H9 (cell line): ENCODE measurements around the gene CDH13. TPM values are rescaled to one million over a fixed set of nuclear protein-coding genes. Genes with fewer than 3 reads are reported as not detected.

Experiments used
- DNase-seq: peaks from one replicate; pipeline ENCODE4 v3.0.0-alpha.2; 2017
- H2AFZ ChIP-seq: one replicate; pipeline ENCODE4 v1.6.1; 2013; ENCODE audit warnings: mild to moderate bottlenecking, low read length, control low read depth, moderate library complexity
- H2AK5ac ChIP-seq: 2 replicates; pipeline ENCODE4 v1.6.1; 2013; ENCODE audit warnings: low read length, control low read depth, mixed read lengths; ENCODE audit not compliant: insufficient read length
- H2BK120ac ChIP-seq: one replicate; pipeline ENCODE4 v1.6.1; 2013; ENCODE audit warnings: low read depth, mild to moderate bottlenecking, low read length, control low read depth, inconsistent platforms; ENCODE audit not compliant: poor library complexity, severe bottlenecking
- H2BK12ac ChIP-seq: 2 replicates; pipeline ENCODE4 v1.6.1; 2013; ENCODE audit warnings: low read length, control low read depth, mixed read lengths, low read depth; ENCODE audit not compliant: insufficient read length
- H2BK15ac ChIP-seq: 2 replicates; pipeline ENCODE4 v1.6.1; 2013; ENCODE audit warnings: low read depth, low read length, control low read depth
- H2BK20ac ChIP-seq: one replicate; pipeline ENCODE4 v1.6.1; 2013; ENCODE audit warnings: low read depth, mild to moderate bottlenecking, low read length, control low read depth, inconsistent platforms; ENCODE audit not compliant: poor library complexity, severe bottlenecking
- H2BK5ac ChIP-seq: 2 replicates; pipeline ENCODE4 v1.6.1; 2013; ENCODE audit warnings: low read length, control low read depth, mixed read lengths; ENCODE audit not compliant: insufficient read length
- H3K14ac ChIP-seq: 2 replicates; pipeline ENCODE4 v1.6.1; 2013; ENCODE audit warnings: low read length, control low read depth; ENCODE audit not compliant: insufficient read depth
- H3K18ac ChIP-seq: 2 replicates; pipeline ENCODE4 v1.6.1; 2013; ENCODE audit warnings: low read depth, mild to moderate bottlenecking, mixed read lengths, low read length, control low read depth; ENCODE audit not compliant: insufficient read length
- H3K23ac ChIP-seq: 2 replicates; pipeline ENCODE4 v1.6.1; 2013; ENCODE audit warnings: low read length, control low read depth, mixed read lengths, low read depth; ENCODE audit not compliant: insufficient read length
- H3K23me2 ChIP-seq: 2 replicates; pipeline ENCODE4 v1.6.1; 2013; ENCODE audit warnings: low read depth, mild to moderate bottlenecking, mixed read lengths, low read length, control low read depth; ENCODE audit not compliant: insufficient read length, poor library complexity, severe bottlenecking
- H3K27ac ChIP-seq: 2 replicates; pipeline ENCODE4 v1.5.1; 2013; ENCODE audit warnings: low read length, control low read depth, mixed read lengths, low read depth; ENCODE audit not compliant: insufficient read length
- H3K27me3 ChIP-seq: 2 replicates; pipeline ENCODE4 v1.6.1; 2013; ENCODE audit warnings: low read length, control low read depth, inconsistent platforms; ENCODE audit not compliant: insufficient read depth
- H3K4ac ChIP-seq: 2 replicates; pipeline ENCODE4 v1.6.1; 2013; ENCODE audit warnings: low read depth, mild to moderate bottlenecking, control low read depth, inconsistent platforms, low read length, moderate library complexity
- H3K4me1 ChIP-seq: 2 replicates; pipeline ENCODE4 v1.6.1; 2013; ENCODE audit warnings: low read length, control low read depth, inconsistent platforms; ENCODE audit not compliant: insufficient read depth
- H3K4me2 ChIP-seq: 2 replicates; pipeline ENCODE4 v1.6.1; 2013; ENCODE audit warnings: low read length, control low read depth, mixed read lengths; ENCODE audit not compliant: insufficient read length, insufficient read depth
- H3K56ac ChIP-seq: 2 replicates; pipeline ENCODE4 v1.6.1; 2013; ENCODE audit warnings: low read depth, mild to moderate bottlenecking, mixed read lengths, low read length, control low read depth; ENCODE audit not compliant: insufficient read length
- H3K79me1 ChIP-seq: 2 replicates; pipeline ENCODE4 v1.6.1; 2013; ENCODE audit warnings: low read depth, mild to moderate bottlenecking, moderate library complexity, low read length, control low read depth, inconsistent platforms; ENCODE audit not compliant: insufficient read depth, poor library complexity, severe bottlenecking
- H3K79me2 ChIP-seq: 2 replicates; pipeline ENCODE4 v1.6.1; 2013; ENCODE audit warnings: low read length, control low read depth, inconsistent platforms; ENCODE audit not compliant: insufficient read depth
- H3K9ac ChIP-seq: 2 replicates; pipeline ENCODE4 v1.6.1; 2013; ENCODE audit warnings: low read length, control low read depth, mixed read lengths; ENCODE audit not compliant: insufficient read length; ENCODE audit errors: extremely low read depth
- H3K9me3 ChIP-seq: one replicate; pipeline ENCODE4 v1.6.1; 2013; ENCODE audit warnings: low read depth, low read length, inconsistent platforms; ENCODE audit not compliant: control insufficient read depth
- H3T11ph ChIP-seq: one replicate; pipeline ENCODE4 v1.6.1; 2013; ENCODE audit warnings: mild to moderate bottlenecking, low read length, control low read depth, inconsistent platforms
- H4K20me1 ChIP-seq: one replicate; pipeline ENCODE4 v1.6.1; 2013; ENCODE audit not compliant: control insufficient read depth, insufficient read length, insufficient read depth
- H4K5ac ChIP-seq: 2 replicates; pipeline ENCODE4 v1.6.1; 2013; ENCODE audit warnings: low read depth, mild to moderate bottlenecking, mixed read lengths, low read length, control low read depth; ENCODE audit not compliant: insufficient read length
- H4K8ac ChIP-seq: replicated peaks from 2 replicates; pipeline ENCODE4 v1.6.1; 2013; ENCODE audit warnings: low read length, control low read depth, mixed read lengths, low read depth; ENCODE audit not compliant: insufficient read length
- H4K91ac ChIP-seq: 2 replicates; pipeline ENCODE4 v1.6.1; 2013; ENCODE audit warnings: low read depth, mild to moderate bottlenecking, moderate library complexity, mixed read lengths, low read length, control low read depth; ENCODE audit not compliant: insufficient read length
- H3K27ac Mint-ChIP-seq, 3 experiments: 2 replicates in 2 of 3; 3 replicates in 1 of 3; pipeline ENCODE4 v1.8.0; 2020 to 2021; ENCODE audit warnings: mixed read lengths in 3 of 3, mild to moderate bottlenecking in 1 of 3, moderate library complexity in 1 of 3
- H3K27me3 Mint-ChIP-seq: 2 replicates; pipeline ENCODE4 v1.8.0; 2021; ENCODE audit warnings: low read depth, mild to moderate bottlenecking, moderate library complexity, mixed read lengths
- H3K36me3 Mint-ChIP-seq, 3 experiments: 2 replicates in 2 of 3; 3 replicates in 1 of 3; pipeline ENCODE4 v1.8.0; 2020 to 2021; ENCODE audit warnings: low read depth in 3 of 3, mixed read lengths in 3 of 3; ENCODE audit not compliant: insufficient read depth in 1 of 3
- H3K4me1 Mint-ChIP-seq, 2 experiments: 2 replicates each; pipeline ENCODE4 v1.8.0; 2020; ENCODE audit warnings: mixed read lengths in 2 of 2
- H3K4me3 Mint-ChIP-seq, 2 experiments: 2 replicates in 1 of 2; 3 replicates in 1 of 2; pipeline ENCODE4 v1.8.0; 2020 to 2021; ENCODE audit warnings: mild to moderate bottlenecking in 2 of 2, mixed read lengths in 2 of 2, moderate library complexity in 1 of 2
- H3K9me3 Mint-ChIP-seq, 2 experiments: 2 replicates in 1 of 2; 3 replicates in 1 of 2; pipeline ENCODE4 v1.8.0; 2020; ENCODE audit warnings: mild to moderate bottlenecking in 2 of 2, mixed read lengths in 2 of 2, moderate library complexity in 1 of 2
- CTCF ChIP-seq: fragments of 200-600 bp; sonication (generic); conservative IDR thresholded peaks from 3 replicates; pipeline ENCODE4 v1.8.0; 2021; ENCODE audit warnings: antibody characterized with exemption, mild to moderate bottlenecking
- WGBS: extraction: QIAGEN DNeasy Blood & Tissue Kit; methylation state at CpG from one replicate; pipeline ENCODE4 v1.1.7; 2013; ENCODE audit warnings: missing lambda C conversion rate, low lambda C conversion rate, mixed read lengths; ENCODE audit not compliant: insufficient read length; ENCODE audit errors: extremely low coverage; 5-methylcytosine and 5-hydroxymethylcytosine counted together
- total RNA-seq: library from RNA; stranded (reverse); gene quantifications from 2 replicates; pipeline ENCODE4 v1.2.1, GENCODE V29; 2021

CDH13 gene
- total RNA-seq, 1 experiment from 2014 or later = 1.5 TPM

DNA sequence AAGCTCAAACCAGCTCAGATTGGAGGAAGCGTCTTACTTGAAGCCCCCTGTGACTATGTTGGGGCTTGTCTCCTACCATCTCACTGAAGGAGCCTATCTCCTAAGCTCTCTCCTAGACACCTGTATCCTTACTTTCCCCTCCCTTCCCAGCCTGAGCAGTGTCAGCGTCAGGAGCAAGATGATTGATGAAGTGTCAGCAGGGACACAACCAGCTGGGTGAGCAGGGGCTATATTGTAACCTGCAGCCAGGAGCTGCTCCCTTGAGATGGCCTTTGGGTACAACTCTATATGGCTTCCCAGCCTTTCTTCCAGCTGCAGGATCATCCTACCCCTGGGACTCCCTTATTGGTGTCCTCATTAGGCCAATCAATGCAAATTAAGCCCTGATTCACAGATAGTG is 1097.8 kb downstream of the CDH13 start:
- H3K36me3 Mint-ChIP-seq = no peaks in the 10 kb centered on the region
- Histone ChIP-seq H3K79me2 (no peaks in the 10 kb centered on the region), H3K23ac (no peak overlapping the region), H3K9ac (no peak overlapping the region), H2AK5ac (no peak overlapping the region), H3K27me3 (no peaks in the 10 kb centered on the region), H3K4me1 (no peaks in the 10 kb centered on the region), H3K9me3 (no peaks in the 10 kb centered on the region), H3K18ac (no peak overlapping the region), H2BK20ac (no peak overlapping the region), H3T11ph (no peak overlapping the region), H3K4me2 (no peak overlapping the region), H4K20me1 (no peaks in the 10 kb centered on the region), H2BK12ac (no peak overlapping the region), H2BK15ac (no peak overlapping the region), H2AFZ (no peak overlapping the region), H3K79me1 (no peaks in the 10 kb centered on the region), H4K8ac (no peak overlapping the region), H3K56ac (no peak overlapping the region), H3K27ac (no peak overlapping the region), H3K23me2 (no peaks in the 10 kb centered on the region), H3K4ac (no peak overlapping the region), H2BK5ac (no peak overlapping the region), H4K5ac (no peak overlapping the region), H4K91ac (no peak overlapping the region), H3K14ac (no peak overlapping the region), H2BK120ac (no peak overlapping the region)
- peaks cover 2% of the 10 kb centered on the region; the same call in 1 of the 2 replicates for H3K27me3 Mint-ChIP-seq
- TF ChIP-seq CTCF = no peak
- no peak overlapping the region for H3K27ac Mint-ChIP-seq
- no peaks in the 10 kb centered on the region for H3K9me3 Mint-ChIP-seq
- WGBS = no CpG with 5 or more reads among the region's 2 CpGs
- no peak for DNase-seq
- H3K4me3 Mint-ChIP-seq = no peak overlapping the region
- peaks cover 3% of the 10 kb centered on the region in 2 experiments; a peak in 2 of 4 replicates for H3K4me1 Mint-ChIP-seq
